Gastroesophageal sphincter (tissue), 4 donors: Measurements from ENCODE around the gene BGLAP. TPM values are rescaled to one million over a fixed set of nuclear protein-coding genes. Genes with fewer than 3 reads are reported as not detected.
A peak's percentile ranks its signal among the peaks of the same experiment; 100 is the strongest.

ENCODE experiments used
- ATAC-seq: fragments of 150-250 bp; one replicate; pipeline ENCODE4 v1.9.1; 2016; ENCODE audit warnings: mild to moderate bottlenecking, moderate library complexity
- H3K27ac ChIP-seq, 4 donors: fragments of 200-600 bp; sonication (generic) in 3 of 4; 1 replicate in 3 of 4; 2 replicates in 1 of 4; pipeline ENCODE4 v1.5.1; 2016 to 2019
- H3K27me3 ChIP-seq: fragments of 200-600 bp; sonication (generic); one replicate; pipeline ENCODE4 v1.5.1; 2019
- H3K36me3 ChIP-seq, 2 donors: fragments of 200-600 bp; sonication (generic); one replicate each; pipeline ENCODE4 v1.5.1; 2019; ENCODE audit warnings: control low read depth in 1 of 2
- H3K4me1 ChIP-seq, 3 donors: fragments of 200-600 bp; sonication (generic); 1 replicate in 2 of 3; 2 replicates in 1 of 3; pipeline ENCODE4 v1.5.1; 2016 to 2019; ENCODE audit warnings: control low read depth in 2 of 3
- H3K4me3 ChIP-seq, 2 donors: fragments of 200-600 bp; sonication (generic); one replicate each; pipeline ENCODE4 v1.5.1; 2019; ENCODE audit warnings: mild to moderate bottlenecking in 1 of 2, moderate library complexity in 1 of 2
- H3K9me3 ChIP-seq, 3 donors: fragments of 200-600 bp; sonication (generic); one replicate each; pipeline ENCODE4 v1.5.1; 2017 to 2019; ENCODE audit warnings: control low read depth in 2 of 3
- EP300 ChIP-seq: sonication (generic); formaldehyde crosslinking; IDR thresholded peaks from one replicate; pipeline ENCODE4 v1.6.1; 2017; ENCODE audit warnings: antibody characterized with exemption, mild to moderate bottlenecking
- POLR2A ChIP-seq, 2 donors: fragments of 450-650 bp; IDR thresholded peaks; one replicate each; pipeline ENCODE4 v1.6.1; 2017; ENCODE audit warnings: antibody characterized with exemption in 2 of 2, mild to moderate bottlenecking in 2 of 2, moderate library complexity in 1 of 2
- POLR2AphosphoS5 ChIP-seq: sonication (generic); formaldehyde crosslinking; IDR thresholded peaks from one replicate; pipeline ENCODE4 v1.6.1; 2017; ENCODE audit warnings: antibody characterized with exemption
- whole genome bisulfite sequencing, 2 donors: methylation state at CpG; one replicate each; pipeline ENCODE4 v1.1.5; 2018; ENCODE audit warnings: low coverage in 1 of 2; 5-methylcytosine and 5-hydroxymethylcytosine counted together
- total RNA-seq, 4 donors: library from RNA; depleted of rRNA; stranded (reverse); fragments of >200 nt; gene quantifications; one replicate each; pipeline ENCODE4 v1.1.0, GENCODE V29; 2016
- TF ChIP-seq, protein P1 (sequence below), 4 experiments: fragments of 200-600 bp in 2 of 4; fragments of 450-650 bp in 2 of 4; sonication (generic) in 1 of 4; IDR thresholded peaks; one replicate each; pipeline ENCODE4 v1.5.1; 2017 to 2019; ENCODE audit warnings: antibody characterized with exemption in 4 of 4, mild to moderate bottlenecking in 2 of 4, moderate library complexity in 2 of 4

Gene BGLAP
- total RNA-seq, 4 donors from 2014 or later = 0.54 TPM; not detected in 3

DNA sequence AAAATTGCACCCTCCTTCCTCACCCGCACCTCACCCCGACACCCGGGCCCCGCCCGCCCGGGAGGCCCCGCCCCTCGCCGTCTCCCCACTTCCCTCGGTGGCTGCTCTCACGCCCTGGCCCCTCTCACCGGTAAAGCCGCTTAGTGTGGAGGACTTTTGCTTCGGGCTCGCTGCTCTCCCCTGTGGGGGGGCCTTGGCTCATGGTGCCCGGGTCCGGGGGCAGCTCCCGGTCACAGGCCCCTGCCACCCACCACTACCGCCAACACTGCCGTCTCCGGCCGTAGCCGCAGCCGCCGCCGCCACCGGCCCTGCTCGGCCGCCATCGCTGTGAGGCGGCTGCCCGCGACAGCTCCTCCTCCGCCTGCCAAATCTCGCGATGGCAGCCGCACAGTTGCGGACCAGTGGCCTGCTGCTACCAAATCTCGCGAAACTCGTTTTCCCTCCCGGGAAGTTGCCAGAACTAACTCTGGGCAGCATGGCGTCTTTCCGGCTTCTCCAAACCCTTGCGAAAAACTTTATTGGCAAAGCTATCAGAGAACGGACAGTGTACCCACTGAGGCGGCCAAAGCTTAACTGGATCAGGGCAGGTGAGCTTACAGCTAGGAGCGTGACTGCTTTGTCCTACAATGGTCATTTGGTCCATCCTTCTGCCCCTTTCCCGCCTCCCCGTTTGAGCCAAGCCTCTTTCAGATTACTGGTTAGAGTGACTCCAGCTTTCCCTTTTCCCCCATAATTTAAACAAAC is 40.7 kb downstream of the BGLAP start, which contains the start of gene SMG5:
SMG5 (minus strand) TSS at position 347 of the 744 bp plus-strand sequence; CDS start at position 202, 145 bp downstream.
- peaks cover 4 to 44% (median 17%) of the 10 kb centered on the region in 3 donors for H3K4me1 ChIP-seq
- ATAC-seq = peak; percentile 97
- H3K27ac ChIP-seq = peak within 1 kb of the TSS; percentile 57 to 91 (median 91)
- H3K4me3 ChIP-seq = peak within 1 kb of the TSS; percentile 82 to 95
- 0 to 2% methylated on average over 5 to 12 of the region's 50 CpGs for WGBS, 2 donors
- no peak for TF ChIP-seq EP300
- TF ChIP-seq POLR2A (IDR thresholded peaks at IDR 0.05) = peak; percentile 90 to 94
- peak; percentile 79 for TF ChIP-seq POLR2AphosphoS5
- TF ChIP-seq, protein P1, sequence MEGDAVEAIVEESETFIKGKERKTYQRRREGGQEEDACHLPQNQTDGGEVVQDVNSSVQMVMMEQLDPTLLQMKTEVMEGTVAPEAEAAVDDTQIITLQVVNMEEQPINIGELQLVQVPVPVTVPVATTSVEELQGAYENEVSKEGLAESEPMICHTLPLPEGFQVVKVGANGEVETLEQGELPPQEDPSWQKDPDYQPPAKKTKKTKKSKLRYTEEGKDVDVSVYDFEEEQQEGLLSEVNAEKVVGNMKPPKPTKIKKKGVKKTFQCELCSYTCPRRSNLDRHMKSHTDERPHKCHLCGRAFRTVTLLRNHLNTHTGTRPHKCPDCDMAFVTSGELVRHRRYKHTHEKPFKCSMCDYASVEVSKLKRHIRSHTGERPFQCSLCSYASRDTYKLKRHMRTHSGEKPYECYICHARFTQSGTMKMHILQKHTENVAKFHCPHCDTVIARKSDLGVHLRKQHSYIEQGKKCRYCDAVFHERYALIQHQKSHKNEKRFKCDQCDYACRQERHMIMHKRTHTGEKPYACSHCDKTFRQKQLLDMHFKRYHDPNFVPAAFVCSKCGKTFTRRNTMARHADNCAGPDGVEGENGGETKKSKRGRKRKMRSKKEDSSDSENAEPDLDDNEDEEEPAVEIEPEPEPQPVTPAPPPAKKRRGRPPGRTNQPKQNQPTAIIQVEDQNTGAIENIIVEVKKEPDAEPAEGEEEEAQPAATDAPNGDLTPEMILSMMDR (IDR thresholded peaks at IDR 0.05) = peak in 1 of 4 experiments; percentile 9
- H3K36me3 ChIP-seq = peaks cover 0 to 38% of the 10 kb centered on the region in 2 donors
- H3K9me3 ChIP-seq = no peaks in the 10 kb centered on the region
- no peaks in the 10 kb centered on the region for H3K27me3 ChIP-seq

DNA sequence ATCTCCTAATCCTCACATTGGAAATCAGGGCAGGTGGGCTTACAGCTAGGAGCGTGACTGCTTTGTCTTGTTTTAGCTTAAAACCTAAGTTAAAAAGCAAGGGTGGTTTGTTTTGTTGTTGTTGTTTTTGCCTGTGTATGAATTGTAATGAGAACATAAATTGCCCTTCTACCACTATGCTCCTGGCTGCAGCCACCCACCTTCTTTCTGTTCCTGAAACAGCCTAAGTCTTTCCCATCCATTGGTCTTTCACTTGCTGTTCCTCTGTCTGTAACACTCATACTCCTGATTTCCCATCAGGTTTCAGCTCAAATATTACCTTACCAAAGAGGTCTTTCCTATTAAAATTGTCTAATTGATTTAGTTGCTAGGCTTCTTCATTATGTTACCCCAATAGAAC is 41.5 kb downstream of the BGLAP start:
- 50% methylated on average over 1 of the region's 1 CpG for WGBS, 2 donors
- ATAC-seq = no peak
- TF ChIP-seq EP300 (no peak), POLR2A (IDR thresholded peaks at IDR 0.05) (no peak), POLR2AphosphoS5 (no peak)
- TF ChIP-seq, protein P1 (IDR thresholded peaks at IDR 0.05) = no peak
- Histone ChIP-seq H3K36me3 (peaks cover 0 to 31% of the 10 kb centered on the region in 2 donors), H3K27ac (peak overlapping the region in 3 of 4 donors; percentile 91), H3K4me3 (peak overlapping the region; percentile 82 to 95), H3K27me3 (no peaks in the 10 kb centered on the region), H3K9me3 (no peaks in the 10 kb centered on the region), H3K4me1 (peaks cover 4 to 44% (median 17%) of the 10 kb centered on the region in 3 donors)

DNA sequence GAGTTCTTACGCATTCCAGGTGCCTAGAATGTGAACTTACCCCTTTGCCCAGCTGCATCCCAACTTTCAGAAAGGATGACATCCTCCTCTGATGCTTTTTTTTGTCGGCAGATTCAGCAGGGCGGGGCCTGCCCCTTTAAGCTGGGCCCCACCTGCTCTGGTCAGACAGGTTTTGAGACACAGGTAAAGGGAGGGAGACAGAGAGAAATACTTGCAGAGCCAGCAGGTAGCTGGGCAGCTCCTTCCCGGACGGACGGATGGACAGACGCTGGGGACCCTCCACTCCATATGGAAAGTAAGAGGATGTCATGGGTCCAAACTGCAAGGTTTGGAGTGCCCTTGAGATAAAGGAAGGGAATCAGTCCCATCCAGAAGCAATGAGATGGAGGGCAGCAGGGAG is 42.1 kb downstream of the BGLAP start, which contains the start of gene TMEM79:
TMEM79 (plus strand) TSS at position 214 of the 400 bp plus-strand sequence. CDS start 902 bp downstream, outside the sequence.
- 80 to 100% methylated on average over 2 of the region's 7 CpGs for WGBS, 2 donors
- TF ChIP-seq, protein P1 (IDR thresholded peaks at IDR 0.05) = no peak
- TF ChIP-seq POLR2A (IDR thresholded peaks at IDR 0.05) (no peak), POLR2AphosphoS5 (no peak), EP300 (no peak)
- no peak for ATAC-seq

DNA sequence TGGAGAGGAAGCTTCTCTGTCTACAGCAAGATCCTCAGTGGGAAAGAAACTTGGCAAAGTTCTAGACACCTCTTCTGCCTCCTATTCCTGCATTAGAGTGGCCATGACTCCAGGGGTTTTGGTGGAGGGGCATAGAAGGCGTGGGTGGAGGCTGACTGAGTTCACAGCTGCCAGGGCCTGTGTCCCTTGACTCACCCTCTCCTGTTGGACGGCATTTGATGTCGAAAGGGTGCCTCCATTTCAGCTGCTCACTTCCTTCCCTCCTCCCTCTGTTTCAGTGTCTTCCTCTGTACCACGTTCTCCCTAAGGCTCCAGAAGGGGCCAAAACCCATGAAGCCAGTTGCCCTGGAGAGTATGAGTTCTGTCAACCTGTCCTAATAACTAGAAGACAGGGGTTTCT is 42.8 kb downstream of the BGLAP start:
- no peak for ATAC-seq
- no peaks in the 10 kb centered on the region for H3K9me3 ChIP-seq
- WGBS, 2 donors = 59 to 100% methylated on average over 1 to 2 of the region's 4 CpGs
- no peaks in the 10 kb centered on the region for H3K27me3 ChIP-seq
- peaks cover 0 to 27% of the 10 kb centered on the region in 2 donors for H3K36me3 ChIP-seq
- TF ChIP-seq POLR2AphosphoS5 = no peak
- TF ChIP-seq POLR2A (IDR thresholded peaks at IDR 0.05) = no peak
- no peak for TF ChIP-seq EP300
- TF ChIP-seq, protein P1 (IDR thresholded peaks at IDR 0.05) = no peak
- H3K4me3 ChIP-seq = no peak overlapping the region
- H3K4me1 ChIP-seq = peaks cover 4 to 36% (median 17%) of the 10 kb centered on the region in 3 donors
- H3K27ac ChIP-seq = no peak overlapping the region

More for the DNA sequence above, 42.1 kb downstream of the BGLAP start, which contains the start of gene TMEM79:
- Histone ChIP-seq H3K9me3 (no peaks in the 10 kb centered on the region), H3K36me3 (peaks cover 0 to 31% of the 10 kb centered on the region in 2 donors), H3K4me1 (peaks cover 4 to 43% (median 17%) of the 10 kb centered on the region in 3 donors), H3K27me3 (no peaks in the 10 kb centered on the region), H3K4me3 (peak within 1 kb of the TSS; percentile 82 to 95), H3K27ac (peak within 1 kb of the TSS; percentile 8 to 91 (median 91))
